ENCODE data around the gene MRO. TPM values are rescaled to one million over a fixed set of nuclear protein-coding genes. Genes with fewer than 3 reads are reported as not detected.

MRO gene
- total RNA-seq, 1 donor, result 1.8 TPM

- H2AFZ ChIP-seq (ENCODE audit: low read length), result no peak overlapping the region
- H3K4me2 ChIP-seq (ENCODE audit: insufficient read depth, low read length), result no peak overlapping the region
- no peak overlapping the region for H3K4me3 ChIP-seq (ENCODE audit: insufficient read depth, low read length)
- H3K79me2 ChIP-seq (ENCODE audit: insufficient read depth, low read length), result no peaks in the 10 kb centered on the region
- no peak overlapping the region for H3K27ac ChIP-seq (ENCODE audit: low read depth, low read length)
- no peaks in the 10 kb centered on the region for H3K36me3 ChIP-seq (ENCODE audit: insufficient read depth, low read length)
- H3K27me3 ChIP-seq (ENCODE audit: insufficient read depth, low read length), result no peaks in the 10 kb centered on the region
- no peak for DNase-seq (ENCODE audit: insufficient read length, low spot score, missing footprints)
- no peaks in the 10 kb centered on the region for H3K4me1 ChIP-seq (ENCODE audit: insufficient read depth, low read length)
- H4K20me1 ChIP-seq (ENCODE audit: insufficient read depth, low read length), result no peaks in the 10 kb centered on the region
- no peaks in the 10 kb centered on the region for H3K9me3 ChIP-seq (ENCODE audit: low read depth, low read length)
- TF ChIP-seq, protein P1, sequence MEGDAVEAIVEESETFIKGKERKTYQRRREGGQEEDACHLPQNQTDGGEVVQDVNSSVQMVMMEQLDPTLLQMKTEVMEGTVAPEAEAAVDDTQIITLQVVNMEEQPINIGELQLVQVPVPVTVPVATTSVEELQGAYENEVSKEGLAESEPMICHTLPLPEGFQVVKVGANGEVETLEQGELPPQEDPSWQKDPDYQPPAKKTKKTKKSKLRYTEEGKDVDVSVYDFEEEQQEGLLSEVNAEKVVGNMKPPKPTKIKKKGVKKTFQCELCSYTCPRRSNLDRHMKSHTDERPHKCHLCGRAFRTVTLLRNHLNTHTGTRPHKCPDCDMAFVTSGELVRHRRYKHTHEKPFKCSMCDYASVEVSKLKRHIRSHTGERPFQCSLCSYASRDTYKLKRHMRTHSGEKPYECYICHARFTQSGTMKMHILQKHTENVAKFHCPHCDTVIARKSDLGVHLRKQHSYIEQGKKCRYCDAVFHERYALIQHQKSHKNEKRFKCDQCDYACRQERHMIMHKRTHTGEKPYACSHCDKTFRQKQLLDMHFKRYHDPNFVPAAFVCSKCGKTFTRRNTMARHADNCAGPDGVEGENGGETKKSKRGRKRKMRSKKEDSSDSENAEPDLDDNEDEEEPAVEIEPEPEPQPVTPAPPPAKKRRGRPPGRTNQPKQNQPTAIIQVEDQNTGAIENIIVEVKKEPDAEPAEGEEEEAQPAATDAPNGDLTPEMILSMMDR (IDR thresholded peaks at IDR 0.05; ENCODE audit: extremely low read depth, low read depth, low read length), result no peak
These were observed 69.9 kb downstream of the MRO start for GRCh38 chr18:50749945-50750344.

DNA sequence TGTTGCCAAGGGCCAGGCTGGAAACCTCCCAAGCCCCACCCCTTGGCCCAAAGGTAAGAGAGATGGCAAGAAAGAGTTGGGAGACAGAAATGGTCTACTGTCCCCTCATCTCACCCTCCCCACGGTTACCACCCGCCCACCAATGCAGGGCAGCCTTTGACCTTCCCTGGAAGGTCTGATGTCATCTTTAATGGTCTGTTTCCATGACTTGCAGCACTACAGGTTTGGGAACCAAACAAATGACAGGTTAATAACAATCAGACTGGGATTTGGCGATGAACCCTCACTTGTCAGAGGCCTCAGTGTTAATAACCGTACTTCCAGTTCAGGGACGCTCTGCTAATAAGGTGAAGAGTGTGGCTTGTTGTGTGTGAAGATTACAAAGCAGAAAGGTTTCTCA, 70.4 kb downstream of the MRO start:
- H3K27me3 ChIP-seq (ENCODE audit: insufficient read depth, low read length), result no peaks in the 10 kb centered on the region
- TF ChIP-seq, protein P1 (IDR thresholded peaks at IDR 0.05; ENCODE audit: extremely low read depth, low read depth, low read length), result no peak
- H3K27ac ChIP-seq (ENCODE audit: low read depth, low read length), result no peak overlapping the region
- no peak overlapping the region for H3K4me3 ChIP-seq (ENCODE audit: insufficient read depth, low read length)
- H2AFZ ChIP-seq (ENCODE audit: low read length), result no peak overlapping the region
- no peaks in the 10 kb centered on the region for H3K9me3 ChIP-seq (ENCODE audit: low read depth, low read length)
- H3K4me2 ChIP-seq (ENCODE audit: insufficient read depth, low read length), result no peak overlapping the region
- H4K20me1 ChIP-seq (ENCODE audit: insufficient read depth, low read length), result no peaks in the 10 kb centered on the region
- H3K36me3 ChIP-seq (ENCODE audit: insufficient read depth, low read length), result no peaks in the 10 kb centered on the region
- H3K79me2 ChIP-seq (ENCODE audit: insufficient read depth, low read length), result no peaks in the 10 kb centered on the region
- no peak for DNase-seq (ENCODE audit: insufficient read length, low spot score, missing footprints)
- H3K4me1 ChIP-seq (ENCODE audit: insufficient read depth, low read length), result no peaks in the 10 kb centered on the region

- no peak overlapping the region for H2AFZ ChIP-seq (ENCODE audit: low read length)
- H3K27me3 ChIP-seq (ENCODE audit: insufficient read depth, low read length), result no peaks in the 10 kb centered on the region
- no peak for DNase-seq (ENCODE audit: insufficient read length, low spot score, missing footprints)
These were observed 71.3 kb downstream of the MRO start for GRCh38 chr18:50748243-50749229.

DNA sequence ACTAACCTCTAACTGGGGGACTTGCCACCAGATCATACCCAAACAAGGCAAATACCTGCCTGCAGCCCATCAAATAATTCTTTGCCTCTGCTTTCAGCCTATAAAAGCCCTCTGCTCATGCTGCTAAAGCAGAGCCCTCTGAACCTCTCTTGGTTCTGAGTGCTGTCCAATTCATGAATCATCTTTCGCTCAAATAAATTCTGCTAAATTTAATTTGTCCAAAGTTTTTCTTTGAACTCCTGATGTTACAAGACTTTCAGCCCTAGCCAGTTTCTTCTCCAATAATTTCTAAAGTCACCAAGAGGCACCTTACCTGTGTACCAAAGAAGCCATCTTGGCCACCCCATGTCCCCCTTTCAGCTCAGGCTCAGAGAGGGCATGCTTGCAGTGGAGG, 72.0 kb downstream of the MRO start:
- Histone ChIP-seq H3K27me3 (ENCODE audit: insufficient read depth, low read length) (no peaks in the 10 kb centered on the region), H3K36me3 (ENCODE audit: insufficient read depth, low read length) (no peaks in the 10 kb centered on the region), H2AFZ (ENCODE audit: low read length) (no peak overlapping the region), H3K9me3 (ENCODE audit: low read depth, low read length) (no peaks in the 10 kb centered on the region), H4K20me1 (ENCODE audit: insufficient read depth, low read length) (no peaks in the 10 kb centered on the region), H3K4me1 (ENCODE audit: insufficient read depth, low read length) (no peaks in the 10 kb centered on the region), H3K4me3 (ENCODE audit: insufficient read depth, low read length) (no peak overlapping the region), H3K27ac (ENCODE audit: low read depth, low read length) (no peak overlapping the region), H3K4me2 (ENCODE audit: insufficient read depth, low read length) (no peak overlapping the region), H3K79me2 (ENCODE audit: insufficient read depth, low read length) (no peaks in the 10 kb centered on the region)
- no peak for DNase-seq (ENCODE audit: insufficient read length, low spot score, missing footprints)
- TF ChIP-seq, protein P1 (IDR thresholded peaks at IDR 0.05; ENCODE audit: extremely low read depth, low read depth, low read length), result no peak

More at GRCh38 chr18:50748243-50749229, 71.3 kb downstream of the MRO start:
- TF ChIP-seq, protein P1 (IDR thresholded peaks at IDR 0.05; ENCODE audit: extremely low read depth, low read depth, low read length), result no peak
- H4K20me1 ChIP-seq (ENCODE audit: insufficient read depth, low read length), result no peaks in the 10 kb centered on the region
- no peak overlapping the region for H3K27ac ChIP-seq (ENCODE audit: low read depth, low read length)
- no peaks in the 10 kb centered on the region for H3K9me3 ChIP-seq (ENCODE audit: low read depth, low read length)
- no peak overlapping the region for H3K4me2 ChIP-seq (ENCODE audit: insufficient read depth, low read length)
- no peak overlapping the region for H3K4me3 ChIP-seq (ENCODE audit: insufficient read depth, low read length)
- no peaks in the 10 kb centered on the region for H3K4me1 ChIP-seq (ENCODE audit: insufficient read depth, low read length)
- H3K36me3 ChIP-seq (ENCODE audit: insufficient read depth, low read length), result no peaks in the 10 kb centered on the region
- H3K79me2 ChIP-seq (ENCODE audit: insufficient read depth, low read length), result no peaks in the 10 kb centered on the region

Data from osteoblast (primary cell).